ENCODE results near the gene FYN.

Gene FYN

GRCh38 chr6:111846492-111847409 lies 26.5 kb downstream of the FYN start:
- DNase-seq (ENCODE audit: low read depth) = no peak
- H3K4me3 ChIP-seq (ENCODE audit: low read depth, low read length) = no peak overlapping the region
- TF ChIP-seq MAX (IDR thresholded peaks at IDR 0.05; ENCODE audit: low read depth, low read length) (no peak), POLR2A (IDR thresholded peaks at IDR 0.05; ENCODE audit: extremely low read depth, insufficient read length) (no peak), CTCF (IDR thresholded peaks at IDR 0.05; ENCODE audit: low read depth, low read length) (no peak)

- TF ChIP-seq POLR2A (IDR thresholded peaks at IDR 0.05; ENCODE audit: extremely low read depth, insufficient read length) = no peak
- TF ChIP-seq MAX (IDR thresholded peaks at IDR 0.05; ENCODE audit: low read depth, low read length) = no peak
- no peak for TF ChIP-seq MYC (IDR thresholded peaks at IDR 0.05; ENCODE audit: low read depth, low read length)
- no peak for TF ChIP-seq CTCF (IDR thresholded peaks at IDR 0.05; ENCODE audit: low read depth, low read length)
- no peak overlapping the region for H3K4me3 ChIP-seq (ENCODE audit: low read depth, low read length)
Measured at GRCh38 chr6:111846066-111846465, 27.2 kb downstream of the FYN start.

GRCh38 chr6:111845441-111845871 lies 27.8 kb downstream of the FYN start:
- no peak overlapping the region for H3K4me3 ChIP-seq (ENCODE audit: low read depth, low read length)

More at GRCh38 chr6:111846066-111846465, 27.2 kb downstream of the FYN start:
- no peak for DNase-seq (ENCODE audit: low read depth)

GRCh38 chr6:111844921-111845320 lies 28.3 kb downstream of the FYN start:
- H3K4me3 ChIP-seq (ENCODE audit: low read depth, low read length) = no peak overlapping the region
- no peak for TF ChIP-seq MYC (IDR thresholded peaks at IDR 0.05; ENCODE audit: low read depth, low read length)
- TF ChIP-seq CTCF (IDR thresholded peaks at IDR 0.05; ENCODE audit: low read depth, low read length) = no peak
- no peak for TF ChIP-seq POLR2A (IDR thresholded peaks at IDR 0.05; ENCODE audit: extremely low read depth, insufficient read length)
- no peak for TF ChIP-seq MAX (IDR thresholded peaks at IDR 0.05; ENCODE audit: low read depth, low read length)
- peak; percentile 44 for DNase-seq (ENCODE audit: low read depth)

More at GRCh38 chr6:111845441-111845871, 27.8 kb downstream of the FYN start:
- TF ChIP-seq POLR2A (IDR thresholded peaks at IDR 0.05; ENCODE audit: extremely low read depth, insufficient read length) = no peak
- no peak for TF ChIP-seq CTCF (IDR thresholded peaks at IDR 0.05; ENCODE audit: low read depth, low read length)
- TF ChIP-seq MAX (IDR thresholded peaks at IDR 0.05; ENCODE audit: low read depth, low read length) = no peak
- TF ChIP-seq MYC (IDR thresholded peaks at IDR 0.05; ENCODE audit: low read depth, low read length) = no peak
- peak; percentile 14 for DNase-seq (ENCODE audit: low read depth)

GRCh38 chr6:111844376-111844775 lies 28.9 kb downstream of the FYN start:
- peak; percentile 11 for DNase-seq (ENCODE audit: low read depth)
- H3K4me3 ChIP-seq (ENCODE audit: low read depth, low read length) = no peak overlapping the region

More at GRCh38 chr6:111844376-111844775, 28.9 kb downstream of the FYN start:
- TF ChIP-seq CTCF (IDR thresholded peaks at IDR 0.05; ENCODE audit: low read depth, low read length) = no peak
- TF ChIP-seq POLR2A (IDR thresholded peaks at IDR 0.05; ENCODE audit: extremely low read depth, insufficient read length) = no peak
- no peak for TF ChIP-seq MAX (IDR thresholded peaks at IDR 0.05; ENCODE audit: low read depth, low read length)
- TF ChIP-seq MYC (IDR thresholded peaks at IDR 0.05; ENCODE audit: low read depth, low read length) = no peak
